ENCODE data around the gene MEGF9.

Gene MEGF9

DNA sequence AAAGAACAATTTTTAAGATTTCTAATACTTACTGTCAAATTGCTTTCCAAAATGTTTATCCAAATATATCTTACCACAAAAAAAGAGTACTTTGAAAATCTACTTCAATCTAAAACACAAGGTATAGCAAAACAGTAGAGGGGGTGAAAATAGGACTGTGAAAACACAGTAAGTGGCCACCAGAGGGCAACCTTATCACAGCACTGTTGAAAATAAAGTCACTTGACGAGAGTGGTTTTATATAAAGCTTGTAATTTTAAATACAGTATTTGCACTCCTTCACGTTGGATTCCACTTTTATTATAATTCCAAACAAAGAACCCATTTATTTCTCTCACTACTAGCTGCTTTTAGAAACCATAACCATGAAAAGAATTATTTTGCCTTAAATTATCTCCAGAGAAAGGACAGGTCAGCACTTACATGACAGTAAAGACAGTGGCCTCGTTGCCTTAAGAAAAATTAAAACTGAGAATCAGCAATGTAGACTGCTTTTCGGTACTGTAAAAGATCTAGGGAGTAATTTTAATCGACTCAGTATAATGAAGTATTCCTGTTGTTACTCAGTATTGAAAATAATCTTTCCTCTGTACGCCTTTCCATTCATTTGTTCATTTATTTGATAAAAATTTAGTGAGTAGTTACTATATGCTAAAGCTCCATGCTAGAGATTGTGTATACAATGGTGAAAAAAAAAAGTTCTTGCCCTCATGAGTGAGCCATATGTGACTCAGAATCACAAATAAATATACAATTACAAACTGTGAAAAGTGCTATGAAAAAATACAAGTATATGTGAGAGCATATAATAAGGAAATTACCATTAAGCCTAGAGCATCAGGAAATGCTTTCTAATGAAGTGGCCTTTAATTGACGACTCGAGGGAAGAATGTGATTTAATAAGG is 94.3 kb downstream of the MEGF9 start:
- DNase-seq: peak; percentile 64

GRCh38 chr9:120616966-120617935 is 97.0 kb downstream of the MEGF9 start:
- DNase-seq: peak; percentile 18

DNA sequence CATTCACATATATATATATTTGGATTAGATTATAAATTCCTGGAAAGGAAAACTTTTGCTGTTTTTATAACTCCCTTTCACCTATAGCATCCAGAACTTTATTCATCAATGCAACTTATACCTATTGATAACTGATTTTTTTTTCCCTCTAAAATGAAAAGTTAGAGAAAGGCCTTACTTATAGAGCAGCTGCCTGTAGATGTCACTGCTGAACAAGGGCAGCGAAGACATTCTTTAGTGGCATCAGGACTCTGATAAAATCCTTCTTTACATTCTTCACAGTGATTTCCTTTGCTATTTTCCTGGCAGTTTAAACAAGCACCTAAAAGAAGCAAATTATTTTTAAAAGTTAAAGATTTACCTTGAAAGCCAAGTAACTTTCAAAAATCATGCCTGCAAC is 102.1 kb downstream of the MEGF9 start:
- peak; percentile 12 for DNase-seq

GRCh38 chr9:120611690-120612068 is 102.6 kb downstream of the MEGF9 start:
- DNase-seq: no peak

DNA sequence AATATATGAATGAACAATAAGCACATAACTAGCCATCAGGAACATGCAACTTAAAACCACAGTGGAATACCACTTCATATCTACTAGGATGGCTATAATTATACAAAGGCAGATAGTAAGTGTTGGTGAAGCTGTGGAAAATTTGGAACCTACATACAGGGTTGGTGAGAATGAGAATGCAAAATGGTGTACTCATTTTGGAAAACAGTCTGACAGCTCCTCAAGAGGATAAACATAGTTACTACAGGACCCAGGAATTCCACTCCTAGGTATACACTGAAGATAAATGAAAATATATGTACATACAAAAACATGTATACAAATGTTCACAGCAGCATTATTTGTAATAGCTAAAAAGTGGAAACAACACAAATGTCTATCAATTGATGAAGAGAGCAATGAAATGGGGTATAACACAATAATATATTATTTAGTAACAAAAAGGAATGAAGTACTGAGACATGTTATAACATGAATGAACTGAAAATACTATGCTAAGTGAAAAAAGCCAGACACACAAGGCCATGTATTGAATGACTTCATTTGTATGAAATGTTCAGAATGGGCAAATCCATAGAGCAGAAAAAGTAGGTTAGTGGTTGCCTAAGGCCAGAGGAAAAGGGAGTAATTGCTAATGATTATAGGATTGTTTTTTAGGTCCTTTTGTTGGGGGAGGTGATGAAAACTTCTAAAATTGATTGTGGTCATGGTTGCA is 103.1 kb downstream of the MEGF9 start:
- no peak for DNase-seq

GRCh38 chr9:120609636-120610035 is 104.6 kb downstream of the MEGF9 start:
- no peak for DNase-seq

- DNase-seq: no peak
These were observed 105.8 kb downstream of the MEGF9 start for GRCh38 chr9:120608421-120608820.

DNA sequence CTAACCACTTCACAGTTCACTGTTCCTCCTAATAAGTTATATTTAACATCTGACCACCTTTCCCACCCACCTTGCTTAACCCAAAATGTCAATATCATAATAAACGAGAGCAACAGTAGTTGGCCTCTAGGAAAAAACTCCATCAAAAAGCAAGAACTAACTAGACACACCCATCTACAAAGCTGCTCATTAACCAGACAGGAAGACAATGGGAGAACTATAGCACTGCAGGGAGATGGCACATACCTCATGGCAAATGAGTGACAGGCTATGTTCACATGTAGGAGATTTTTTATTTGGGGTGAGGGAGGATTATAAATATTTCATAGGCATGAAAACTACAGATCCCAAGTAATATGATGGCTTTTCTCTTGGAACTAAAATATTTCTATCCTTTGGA is 110.7 kb downstream of the MEGF9 start:
- DNase-seq: no peak

- no peak for DNase-seq
These were observed 111.3 kb downstream of the MEGF9 start for GRCh38 chr9:120603010-120603409.

GRCh38 chr9:120593955-120594277 is 120.4 kb downstream of the MEGF9 start:
- DNase-seq: no peak

DNA sequence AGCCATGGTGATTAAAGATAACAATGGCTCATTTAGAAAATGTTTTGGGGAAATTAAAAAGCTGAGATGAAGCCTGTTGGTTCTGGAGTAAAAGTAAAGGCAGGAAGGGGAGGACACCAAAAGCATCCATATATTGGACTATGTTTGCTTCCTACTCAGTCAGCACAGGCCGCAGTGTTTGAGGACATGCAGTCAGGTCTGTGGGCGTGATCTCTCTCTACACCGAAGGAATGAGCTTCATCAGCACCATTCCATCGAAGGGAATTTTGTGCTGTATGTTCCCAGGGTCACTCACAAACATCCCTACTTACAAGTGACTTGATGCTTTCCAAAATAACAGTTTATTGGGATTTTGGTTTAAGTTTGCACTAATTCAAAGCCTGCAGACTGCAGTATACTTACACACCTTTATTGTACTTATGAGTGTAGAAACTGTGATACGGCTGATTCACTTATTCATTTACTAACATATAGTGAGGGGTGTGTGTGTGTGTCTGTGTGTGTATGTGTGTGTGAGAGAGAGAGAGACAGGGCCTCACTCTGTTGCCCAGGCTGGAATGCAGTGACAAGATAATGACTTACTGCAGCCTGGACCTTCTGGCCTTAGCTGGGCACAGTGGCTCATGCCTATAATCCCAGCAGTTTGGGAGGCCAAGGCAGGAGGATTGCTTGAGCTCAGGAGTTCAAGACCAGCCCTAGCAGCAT is 120.9 kb downstream of the MEGF9 start:
- no peak for DNase-seq

GRCh38 chr9:120592210-120592609 is 122.1 kb downstream of the MEGF9 start:
- no peak for DNase-seq

- no peak for DNase-seq
These were observed 126.9 kb downstream of the MEGF9 start for GRCh38 chr9:120587328-120587727.

GRCh38 chr9:120583958-120584369 is 130.3 kb downstream of the MEGF9 start:
- DNase-seq: peak; percentile 74

DNA sequence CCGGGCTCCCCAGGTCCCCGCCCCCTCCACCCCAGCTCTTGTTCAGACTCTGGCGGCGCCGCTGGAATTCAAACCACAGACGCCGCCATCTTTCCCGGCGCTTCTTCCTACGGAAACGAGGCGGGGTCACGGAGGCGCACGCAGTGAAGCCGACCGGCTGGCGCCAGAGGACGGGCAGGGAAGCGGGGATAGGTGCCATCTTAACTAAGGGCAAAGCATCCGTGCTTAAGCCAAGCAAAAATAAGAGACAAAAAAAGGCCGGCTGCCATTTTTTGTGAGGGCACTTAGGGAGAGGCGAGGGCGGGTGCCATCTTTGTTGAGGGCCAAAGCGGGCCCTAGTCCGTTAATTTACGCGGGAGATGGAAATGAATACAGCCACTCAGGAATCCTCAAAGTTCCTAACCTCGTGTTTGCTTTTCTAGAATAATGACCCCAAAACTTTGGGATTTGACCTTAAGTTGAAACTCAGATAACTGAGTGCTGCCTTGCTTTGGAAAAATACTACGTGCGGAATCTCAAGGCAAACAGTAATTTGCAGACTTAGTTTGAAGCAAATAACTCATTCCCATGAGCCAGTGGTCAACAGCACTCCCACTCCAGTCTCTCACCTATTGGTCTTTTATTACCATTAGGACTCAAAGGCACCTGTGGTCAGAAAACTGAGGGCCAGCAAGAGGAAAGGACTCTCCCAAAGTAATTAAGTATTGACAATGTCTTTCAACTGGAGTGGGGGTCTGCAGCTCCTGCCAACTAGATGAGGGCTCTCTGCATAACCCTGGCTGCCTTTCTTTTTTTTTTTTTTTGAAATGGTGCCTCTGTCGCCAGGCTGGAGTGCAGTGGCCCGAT is 134.0 kb downstream of the MEGF9 start, which contains the start of gene CDK5RAP2:
TSS of gene CDK5RAP2 (minus strand) at position 117 of the 846 bp plus-strand sequence. CDS start 189 bp downstream, outside the sequence.
- DNase-seq: peak; percentile 98

- no peak for DNase-seq
These were observed 134.9 kb downstream of the MEGF9 start for GRCh38 chr9:120579139-120580050.

GRCh38 chr9:120574473-120574872 is 139.8 kb downstream of the MEGF9 start:
- no peak for DNase-seq

GRCh38 chr9:120572472-120572871 is 141.8 kb downstream of the MEGF9 start:
- DNase-seq: no peak

DNA sequence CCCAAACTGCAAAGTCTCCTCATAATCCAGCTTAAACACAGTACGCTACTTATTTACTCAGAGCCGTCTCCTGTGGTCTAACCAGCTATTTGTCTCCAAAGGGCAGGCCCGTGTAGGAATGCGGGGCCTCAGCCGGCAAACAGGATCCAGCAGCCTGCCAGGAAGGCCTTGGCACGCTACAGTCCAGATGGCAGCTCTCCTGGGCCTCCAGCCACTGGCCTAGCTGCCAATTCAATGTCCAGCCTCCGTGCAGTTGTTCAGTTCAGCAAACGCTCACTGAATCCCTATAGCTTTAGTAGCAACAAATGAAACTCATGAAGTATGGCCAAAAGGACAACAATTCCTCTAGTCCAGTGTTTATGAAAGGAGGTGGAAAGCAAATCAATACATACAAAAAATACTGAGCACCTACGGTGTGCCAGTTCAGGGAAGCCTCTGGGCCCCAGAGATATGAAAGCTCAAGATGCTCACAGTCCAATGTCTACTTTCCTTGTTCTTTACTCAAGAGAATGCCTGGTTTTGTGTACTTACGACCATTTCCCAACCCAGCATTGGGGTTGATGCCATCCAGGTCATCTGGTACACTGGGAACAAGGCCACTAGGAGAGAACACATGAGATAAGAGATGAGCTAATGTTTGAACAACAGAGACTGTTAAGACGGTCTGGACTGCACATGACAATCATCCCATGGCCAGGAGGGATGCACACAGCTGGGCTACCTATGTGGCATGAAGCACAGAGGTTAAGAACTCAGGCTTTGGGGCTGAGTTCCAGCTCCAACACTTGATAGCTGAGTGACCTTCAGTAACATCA is 142.6 kb downstream of the MEGF9 start:
- no peak for DNase-seq

Data from fibroblast of skin of scalp (primary cell).